Hepatocyte (in vitro differentiated cells): ENCODE data around the gene NPY. TPM values are rescaled to one million over a fixed set of nuclear protein-coding genes. Genes with fewer than 3 reads are reported as not detected.

Source experiments
- DNase-seq: peaks from one replicate; pipeline ENCODE4 v3.0.0-alpha.2; 2016; ENCODE audit warnings: low spot score
- H2AFZ ChIP-seq: fragments of 200-600 bp; sonication (generic); 2 replicates; pipeline ENCODE4 v1.6.0; 2016; ENCODE audit warnings: antibody characterized with exemption, mild to moderate bottlenecking
- H3K27ac ChIP-seq: fragments of 200-600 bp; sonication (generic); 2 replicates; pipeline ENCODE4 v1.5.1; 2016; ENCODE audit warnings: mild to moderate bottlenecking
- H3K27me3 ChIP-seq: fragments of 200-600 bp; sonication (generic); 2 replicates; pipeline ENCODE4 v1.6.1; 2016
- H3K36me3 ChIP-seq: fragments of 200-600 bp; sonication (generic); replicated peaks from 2 replicates; pipeline ENCODE4 v1.5.1; 2016; ENCODE audit warnings: low read depth; ENCODE audit not compliant: insufficient read depth
- H3K4me1 ChIP-seq: fragments of 200-600 bp; sonication (generic); 2 replicates; pipeline ENCODE4 v1.5.1; 2016; ENCODE audit warnings: mild to moderate bottlenecking, moderate library complexity; ENCODE audit not compliant: insufficient read depth
- H3K4me2 ChIP-seq: fragments of 200-600 bp; sonication (generic); 2 replicates; pipeline ENCODE4 v1.6.0; 2016
- H3K4me3 ChIP-seq: fragments of 200-600 bp; sonication (generic); 2 replicates; pipeline ENCODE4 v1.5.1; 2016; ENCODE audit warnings: mild to moderate bottlenecking
- H3K79me2 ChIP-seq: fragments of 200-600 bp; sonication (generic); 2 replicates; pipeline ENCODE4 v1.6.0; 2017; ENCODE audit warnings: mild to moderate bottlenecking
- H3K9me2 ChIP-seq: fragments of 200-600 bp; sonication (generic); replicated peaks from 2 replicates; pipeline ENCODE4 v1.6.0; 2017; ENCODE audit warnings: mild to moderate bottlenecking; ENCODE audit not compliant: insufficient read depth
- H3K9me3 ChIP-seq: fragments of 200-600 bp; sonication (generic); 2 replicates; pipeline ENCODE4 v1.5.1; 2016; ENCODE audit warnings: low read depth, mild to moderate bottlenecking
- H4K20me1 ChIP-seq: fragments of 200-600 bp; sonication (generic); 2 replicates; pipeline ENCODE4 v1.6.0; 2016; ENCODE audit warnings: mild to moderate bottlenecking; ENCODE audit not compliant: insufficient read depth, poor library complexity, severe bottlenecking
- EZH2 ChIP-seq: fragments of 200-600 bp; sonication (generic); IDR thresholded peaks from 2 replicates; pipeline ENCODE4 v1.6.1; 2016; ENCODE audit warnings: antibody characterized with exemption, mild to moderate bottlenecking, borderline replicate concordance
- EZH2phosphoT487 ChIP-seq: fragments of 200-600 bp; sonication (generic); IDR thresholded peaks from one replicate; pipeline ENCODE4 v1.6.1; 2018; ENCODE audit warnings: antibody characterized with exemption, mild to moderate bottlenecking, low read depth, moderate library complexity; ENCODE audit not compliant: unreplicated experiment, severe bottlenecking
- WGBS: methylation state at CpG from one replicate; pipeline ENCODE4 v1.1.6; 2016; ENCODE audit warnings: low lambda C conversion rate; ENCODE audit errors: missing lambda C conversion rate; 5-methylcytosine and 5-hydroxymethylcytosine counted together
- polyA plus RNA-seq: library from polyadenylated mRNA; unstranded; fragments of >200 nt; fragmentation: Nextera tagmentation; extraction: Ambion mirVana; gene quantifications from 2 replicates; pipeline ENCODE4 v1.2.1, GENCODE V29; 2016
- total RNA-seq: library from RNA; depleted of rRNA; stranded (reverse); fragments of >200 nt; gene quantifications from 2 replicates; pipeline ENCODE4 v1.2.3, GENCODE V29; 2014
- TF ChIP-seq, protein P1 (sequence below): fragments of 200-600 bp; sonication (generic); IDR thresholded peaks from 2 replicates; pipeline ENCODE4 v1.5.1; 2016; ENCODE audit warnings: antibody characterized with exemption, mild to moderate bottlenecking; ENCODE audit not compliant: poor library complexity

The NPY gene
- total and polyA plus RNA-seq, 2 experiments from 2014 or later, result 9.4 to 19.8 TPM

DNA sequence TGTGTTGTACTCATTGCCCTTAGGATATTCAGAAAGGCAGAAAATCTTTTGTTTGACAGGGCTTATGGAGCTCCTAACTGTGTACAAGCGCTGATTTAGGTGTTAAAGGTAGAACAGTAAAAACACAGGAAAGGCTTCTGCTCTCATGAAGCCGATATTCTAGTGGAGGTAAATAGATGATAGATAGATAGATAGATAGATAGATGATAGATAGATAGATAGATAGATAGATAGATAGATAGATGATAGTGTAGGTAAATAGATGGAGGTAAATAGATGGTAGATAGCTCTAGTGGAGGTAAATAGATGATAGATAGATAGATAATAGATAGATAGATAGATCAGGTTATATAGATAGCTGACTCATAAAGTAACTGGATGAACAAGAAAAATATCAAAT lies 39.4 kb upstream of the NPY start:
- H3K27me3 ChIP-seq, result no peaks in the 10 kb centered on the region
- H4K20me1 ChIP-seq, result no peaks in the 10 kb centered on the region
- H3K9me3 ChIP-seq, result no peaks in the 10 kb centered on the region
- H3K4me3 ChIP-seq, result no peak overlapping the region
- no peaks in the 10 kb centered on the region for H3K4me1 ChIP-seq
- H3K9me2 ChIP-seq, result no peaks in the 10 kb centered on the region
- no peak overlapping the region for H3K4me2 ChIP-seq
- no peak for TF ChIP-seq EZH2
- no peak for TF ChIP-seq EZH2phosphoT487
- TF ChIP-seq, protein P1, sequence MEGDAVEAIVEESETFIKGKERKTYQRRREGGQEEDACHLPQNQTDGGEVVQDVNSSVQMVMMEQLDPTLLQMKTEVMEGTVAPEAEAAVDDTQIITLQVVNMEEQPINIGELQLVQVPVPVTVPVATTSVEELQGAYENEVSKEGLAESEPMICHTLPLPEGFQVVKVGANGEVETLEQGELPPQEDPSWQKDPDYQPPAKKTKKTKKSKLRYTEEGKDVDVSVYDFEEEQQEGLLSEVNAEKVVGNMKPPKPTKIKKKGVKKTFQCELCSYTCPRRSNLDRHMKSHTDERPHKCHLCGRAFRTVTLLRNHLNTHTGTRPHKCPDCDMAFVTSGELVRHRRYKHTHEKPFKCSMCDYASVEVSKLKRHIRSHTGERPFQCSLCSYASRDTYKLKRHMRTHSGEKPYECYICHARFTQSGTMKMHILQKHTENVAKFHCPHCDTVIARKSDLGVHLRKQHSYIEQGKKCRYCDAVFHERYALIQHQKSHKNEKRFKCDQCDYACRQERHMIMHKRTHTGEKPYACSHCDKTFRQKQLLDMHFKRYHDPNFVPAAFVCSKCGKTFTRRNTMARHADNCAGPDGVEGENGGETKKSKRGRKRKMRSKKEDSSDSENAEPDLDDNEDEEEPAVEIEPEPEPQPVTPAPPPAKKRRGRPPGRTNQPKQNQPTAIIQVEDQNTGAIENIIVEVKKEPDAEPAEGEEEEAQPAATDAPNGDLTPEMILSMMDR, result no peak
- 92% methylated on average over 2 of the region's 2 CpGs for WGBS
- no peak for DNase-seq
- no peaks in the 10 kb centered on the region for H3K36me3 ChIP-seq
- no peaks in the 10 kb centered on the region for H3K79me2 ChIP-seq
- H3K27ac ChIP-seq, result no peak overlapping the region
- no peak overlapping the region for H2AFZ ChIP-seq

DNA sequence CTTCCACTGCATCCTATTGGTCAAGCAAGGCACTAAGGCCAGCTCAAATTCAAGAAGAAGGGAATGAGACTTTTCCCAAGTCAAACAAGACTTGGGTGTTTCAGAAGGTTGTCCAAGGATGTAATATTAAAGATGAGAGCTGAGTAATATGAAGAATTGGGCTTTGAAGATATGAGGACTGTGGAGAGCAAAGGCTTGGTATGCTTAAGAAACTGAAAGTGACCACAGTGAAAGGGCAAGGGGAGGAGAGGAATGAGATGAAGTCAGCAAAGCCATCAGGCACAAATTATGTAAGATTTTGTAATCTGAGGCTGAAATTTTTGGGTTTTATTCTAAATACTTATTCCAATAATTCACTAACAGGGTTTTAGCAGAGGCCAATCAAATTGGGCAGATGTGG lies 38.6 kb upstream of the NPY start:
- Histone ChIP-seq H4K20me1 (no peaks in the 10 kb centered on the region), H3K4me3 (no peak overlapping the region), H3K9me3 (no peaks in the 10 kb centered on the region), H3K27me3 (no peaks in the 10 kb centered on the region), H3K4me1 (no peaks in the 10 kb centered on the region), H3K9me2 (no peaks in the 10 kb centered on the region), H3K4me2 (no peak overlapping the region), H3K27ac (no peak overlapping the region), H2AFZ (no peak overlapping the region), H3K79me2 (no peaks in the 10 kb centered on the region), H3K36me3 (no peaks in the 10 kb centered on the region)
- TF ChIP-seq, protein P1, result no peak
- TF ChIP-seq EZH2phosphoT487 (no peak), EZH2 (no peak)
- DNase-seq, result no peak

DNA sequence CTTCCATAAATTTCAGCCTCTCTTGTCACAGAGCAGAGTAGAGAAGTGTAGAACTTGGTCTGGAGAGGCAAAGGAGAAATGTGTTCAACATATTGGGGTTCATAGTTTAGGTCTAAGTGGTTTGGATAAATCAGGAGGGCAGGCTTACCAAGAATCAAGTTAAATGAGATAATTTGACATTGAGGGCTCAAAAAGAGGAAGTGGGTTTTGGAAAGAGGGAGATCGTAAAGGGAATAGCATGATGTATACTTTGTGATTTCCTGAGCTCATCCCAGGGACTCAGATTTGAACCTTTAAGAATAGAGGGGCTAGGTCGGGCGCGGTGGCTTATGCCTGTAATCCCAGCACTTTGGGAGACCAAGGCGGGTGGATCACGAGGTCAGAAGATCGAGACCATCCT lies 34.7 kb upstream of the NPY start:
- no peak overlapping the region for H3K4me2 ChIP-seq
- no peaks in the 10 kb centered on the region for H3K4me1 ChIP-seq
- no peaks in the 10 kb centered on the region for H3K36me3 ChIP-seq
- no peaks in the 10 kb centered on the region for H3K27me3 ChIP-seq
- H2AFZ ChIP-seq, result no peak overlapping the region
- no peak overlapping the region for H3K27ac ChIP-seq
- H3K79me2 ChIP-seq, result no peaks in the 10 kb centered on the region
- no peaks in the 10 kb centered on the region for H4K20me1 ChIP-seq
- no peaks in the 10 kb centered on the region for H3K9me2 ChIP-seq
- TF ChIP-seq EZH2phosphoT487 (no peak), EZH2 (no peak)
- TF ChIP-seq, protein P1, result no peak
- no peaks in the 10 kb centered on the region for H3K9me3 ChIP-seq
- 95% methylated on average over 7 of the region's 7 CpGs for WGBS
- no peak overlapping the region for H3K4me3 ChIP-seq
- no peak for DNase-seq

DNA sequence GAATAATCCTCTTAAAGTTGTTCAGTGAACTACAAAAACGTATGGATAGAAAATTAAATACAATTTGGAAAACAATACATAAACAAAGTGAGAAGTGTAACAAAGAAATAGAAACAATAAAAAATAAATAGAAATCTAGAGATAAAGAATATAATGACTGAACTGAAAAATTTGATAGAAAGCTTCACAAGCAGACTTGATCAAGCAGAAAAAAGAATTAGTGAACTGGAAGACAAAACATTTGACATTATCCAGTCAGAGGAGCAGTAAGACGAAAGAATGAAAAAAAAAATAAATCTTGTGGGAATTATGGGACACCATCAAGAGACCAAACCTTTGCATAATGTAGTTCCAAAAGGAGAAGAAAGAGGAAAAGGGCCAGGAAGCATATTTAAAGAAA lies 32.4 kb upstream of the NPY start:
- no peak for DNase-seq
- Histone ChIP-seq H3K4me1 (no peaks in the 10 kb centered on the region), H3K9me2 (no peaks in the 10 kb centered on the region), H3K27ac (no peak overlapping the region), H3K4me3 (no peak overlapping the region), H3K4me2 (no peak overlapping the region), H3K79me2 (no peaks in the 10 kb centered on the region), H3K36me3 (no peaks in the 10 kb centered on the region), H3K9me3 (no peaks in the 10 kb centered on the region), H2AFZ (no peak overlapping the region), H4K20me1 (no peaks in the 10 kb centered on the region), H3K27me3 (no peaks in the 10 kb centered on the region)
- TF ChIP-seq EZH2 (no peak), EZH2phosphoT487 (no peak)
- TF ChIP-seq, protein P1, result no peak
- 83% methylated on average over 2 of the region's 2 CpGs for WGBS
